ENCODE data around the gene RADX.

DNA sequence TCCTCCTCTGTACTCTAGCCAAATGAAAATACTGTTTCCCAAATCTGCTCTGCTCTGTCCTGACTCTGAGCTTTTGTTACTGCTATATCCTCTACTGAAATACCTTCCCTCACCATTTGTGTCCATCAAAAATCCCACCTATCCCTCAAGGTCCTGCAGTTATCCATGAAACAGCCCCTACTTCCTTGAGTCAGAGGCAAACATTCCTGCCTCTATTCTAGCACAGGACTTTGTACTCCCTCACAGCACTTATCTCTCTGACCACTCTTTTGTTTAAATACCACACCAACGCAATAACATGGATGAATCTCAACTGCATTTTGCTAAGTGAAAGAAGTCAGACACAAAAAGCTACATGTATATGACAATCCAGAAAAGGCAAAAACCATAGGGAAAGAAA, 104.2 kb downstream of the RADX start:
- TF ChIP-seq, protein P1, sequence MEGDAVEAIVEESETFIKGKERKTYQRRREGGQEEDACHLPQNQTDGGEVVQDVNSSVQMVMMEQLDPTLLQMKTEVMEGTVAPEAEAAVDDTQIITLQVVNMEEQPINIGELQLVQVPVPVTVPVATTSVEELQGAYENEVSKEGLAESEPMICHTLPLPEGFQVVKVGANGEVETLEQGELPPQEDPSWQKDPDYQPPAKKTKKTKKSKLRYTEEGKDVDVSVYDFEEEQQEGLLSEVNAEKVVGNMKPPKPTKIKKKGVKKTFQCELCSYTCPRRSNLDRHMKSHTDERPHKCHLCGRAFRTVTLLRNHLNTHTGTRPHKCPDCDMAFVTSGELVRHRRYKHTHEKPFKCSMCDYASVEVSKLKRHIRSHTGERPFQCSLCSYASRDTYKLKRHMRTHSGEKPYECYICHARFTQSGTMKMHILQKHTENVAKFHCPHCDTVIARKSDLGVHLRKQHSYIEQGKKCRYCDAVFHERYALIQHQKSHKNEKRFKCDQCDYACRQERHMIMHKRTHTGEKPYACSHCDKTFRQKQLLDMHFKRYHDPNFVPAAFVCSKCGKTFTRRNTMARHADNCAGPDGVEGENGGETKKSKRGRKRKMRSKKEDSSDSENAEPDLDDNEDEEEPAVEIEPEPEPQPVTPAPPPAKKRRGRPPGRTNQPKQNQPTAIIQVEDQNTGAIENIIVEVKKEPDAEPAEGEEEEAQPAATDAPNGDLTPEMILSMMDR (IDR thresholded peaks at IDR 0.05; ENCODE audit: low read depth, low read length), result no peak
- TF ChIP-seq EZH2phosphoT487 (IDR thresholded peaks at IDR 0.05; ENCODE audit: low read depth), result no peak
